Neutrophil (primary cell): ENCODE data around the gene HOXC12.

Source experiments
- H3K27ac ChIP-seq: fragments of 200-600 bp; sonication (generic); 2 replicates; pipeline ENCODE4 v1.5.1; 2016; ENCODE audit warnings: mild to moderate bottlenecking, moderate library complexity
- H3K27me3 ChIP-seq: fragments of 200-600 bp; sonication (generic); 2 replicates; pipeline ENCODE4 v1.6.0; 2016; ENCODE audit warnings: mild to moderate bottlenecking
- H3K36me3 ChIP-seq: fragments of 200-600 bp; sonication (generic); 2 replicates; pipeline ENCODE4 v1.5.1; 2017
- H3K4me1 ChIP-seq, 2 experiments: fragments of 200-600 bp in 1 of 2; sonication (generic) in 1 of 2; 1 replicate in 1 of 2; 2 replicates in 1 of 2; pipeline versions ENCODE4 v1.5.1 to v1.6.1; 2013 to 2016; ENCODE audit warnings: low read depth in 1 of 2, low read length in 1 of 2, mild to moderate bottlenecking in 1 of 2, moderate library complexity in 1 of 2; ENCODE audit not compliant: control insufficient read depth in 1 of 2, insufficient read depth in 1 of 2
- H3K4me3 ChIP-seq, 2 experiments: fragments of 200-600 bp in 1 of 2; sonication (generic) in 1 of 2; 1 replicate in 1 of 2; 2 replicates in 1 of 2; pipeline ENCODE4 v1.5.1; 2013 to 2016; ENCODE audit warnings: low read depth in 1 of 2, low read length in 1 of 2, mild to moderate bottlenecking in 1 of 2, moderate library complexity in 1 of 2
- H3K9me3 ChIP-seq: fragments of 200-600 bp; sonication (generic); 2 replicates; pipeline ENCODE4 v1.5.1; 2016
- TF ChIP-seq, protein P1 (sequence below): fragments of 200-600 bp; sonication (generic); IDR thresholded peaks from 2 replicates; pipeline ENCODE4 v1.5.1; 2016; ENCODE audit warnings: antibody characterized with exemption

Gene HOXC12

DNA sequence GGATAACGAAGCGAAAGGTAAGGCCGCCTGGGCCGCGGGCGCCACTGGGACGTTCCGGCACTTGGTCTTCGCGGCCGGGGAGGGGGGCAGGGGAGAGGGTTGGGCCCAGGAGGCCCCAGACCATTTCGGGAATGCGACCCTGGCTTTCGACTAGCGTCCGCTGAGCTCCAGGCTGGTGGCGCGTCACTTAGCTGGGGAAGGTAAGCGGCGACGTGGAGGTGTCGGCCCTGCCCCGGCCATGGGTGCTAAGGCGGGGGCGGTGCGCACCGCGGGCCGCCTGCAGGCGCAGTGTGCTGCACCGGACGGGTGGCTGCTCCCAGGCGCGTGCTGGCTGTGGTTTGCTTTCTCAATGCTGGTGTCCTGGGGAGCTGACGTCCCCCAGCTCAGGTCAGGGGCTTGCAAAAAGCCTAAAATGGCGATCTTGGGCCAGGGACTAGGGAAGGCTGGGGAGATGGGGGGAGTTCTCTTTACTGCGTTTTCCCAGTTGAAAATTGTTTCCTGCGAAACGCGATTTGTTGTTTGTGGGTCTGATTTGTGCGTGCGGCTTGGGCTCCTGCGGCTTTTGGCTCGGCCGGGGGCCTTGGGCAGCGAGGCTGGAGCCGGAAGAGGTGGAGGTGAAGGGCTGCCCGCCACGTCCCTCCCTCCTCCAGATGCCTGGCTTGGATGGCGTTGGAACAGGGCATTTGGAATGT lies 31.4 kb downstream of the HOXC12 start:
- Histone ChIP-seq H3K36me3 (no peaks in the 10 kb centered on the region), H3K4me1 (peaks cover 17 to 31% of the 10 kb centered on the region in 2 experiments), H3K27ac (no peak overlapping the region), H3K9me3 (no peaks in the 10 kb centered on the region), H3K4me3 (no peak overlapping the region), H3K27me3 (peaks cover 100% of the 10 kb centered on the region)
- TF ChIP-seq, protein P1, sequence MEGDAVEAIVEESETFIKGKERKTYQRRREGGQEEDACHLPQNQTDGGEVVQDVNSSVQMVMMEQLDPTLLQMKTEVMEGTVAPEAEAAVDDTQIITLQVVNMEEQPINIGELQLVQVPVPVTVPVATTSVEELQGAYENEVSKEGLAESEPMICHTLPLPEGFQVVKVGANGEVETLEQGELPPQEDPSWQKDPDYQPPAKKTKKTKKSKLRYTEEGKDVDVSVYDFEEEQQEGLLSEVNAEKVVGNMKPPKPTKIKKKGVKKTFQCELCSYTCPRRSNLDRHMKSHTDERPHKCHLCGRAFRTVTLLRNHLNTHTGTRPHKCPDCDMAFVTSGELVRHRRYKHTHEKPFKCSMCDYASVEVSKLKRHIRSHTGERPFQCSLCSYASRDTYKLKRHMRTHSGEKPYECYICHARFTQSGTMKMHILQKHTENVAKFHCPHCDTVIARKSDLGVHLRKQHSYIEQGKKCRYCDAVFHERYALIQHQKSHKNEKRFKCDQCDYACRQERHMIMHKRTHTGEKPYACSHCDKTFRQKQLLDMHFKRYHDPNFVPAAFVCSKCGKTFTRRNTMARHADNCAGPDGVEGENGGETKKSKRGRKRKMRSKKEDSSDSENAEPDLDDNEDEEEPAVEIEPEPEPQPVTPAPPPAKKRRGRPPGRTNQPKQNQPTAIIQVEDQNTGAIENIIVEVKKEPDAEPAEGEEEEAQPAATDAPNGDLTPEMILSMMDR = no peak

DNA sequence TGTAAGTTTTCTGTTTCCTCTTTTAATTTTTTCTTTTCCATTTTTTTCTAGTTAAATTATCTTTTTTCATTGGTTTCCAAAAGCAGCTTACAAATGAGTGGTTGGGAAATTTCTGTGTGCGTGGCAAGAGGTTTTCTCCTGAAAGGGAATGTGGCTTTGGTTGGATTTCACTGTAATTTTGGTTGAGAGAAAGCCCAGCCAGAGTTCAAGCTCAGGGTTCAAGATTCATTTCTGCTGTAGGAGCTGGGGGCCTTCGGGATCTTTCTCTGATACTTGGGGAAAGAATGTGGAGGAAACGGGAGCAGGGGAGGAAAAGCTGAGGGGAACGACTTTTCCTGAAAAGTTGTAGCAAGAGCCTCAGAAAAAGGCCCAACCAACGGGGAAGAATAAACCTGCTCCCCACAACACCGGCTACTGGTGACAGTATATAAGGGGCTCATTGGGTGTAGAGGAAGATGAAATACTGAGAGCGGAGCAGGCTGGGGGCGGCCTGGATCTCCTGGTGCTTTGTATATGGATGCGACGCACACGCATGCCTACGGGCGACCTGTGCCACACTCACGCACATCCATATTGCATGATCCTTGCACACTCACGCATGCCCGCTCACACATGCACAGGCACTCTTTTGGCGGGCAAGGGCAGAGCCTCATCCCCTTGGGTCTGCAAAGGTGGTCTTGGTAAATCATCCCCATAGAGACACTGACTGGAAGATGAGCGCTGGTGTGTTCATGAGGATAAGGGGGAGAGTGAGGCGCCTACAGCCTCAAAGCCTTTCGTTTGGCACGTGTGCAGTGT lies 32.2 kb downstream of the HOXC12 start:
- Histone ChIP-seq H3K9me3 (no peaks in the 10 kb centered on the region), H3K4me3 (no peak overlapping the region), H3K4me1 (peaks cover 17 to 31% of the 10 kb centered on the region in 2 experiments), H3K27ac (no peak overlapping the region), H3K27me3 (peaks cover 100% of the 10 kb centered on the region), H3K36me3 (no peaks in the 10 kb centered on the region)
- TF ChIP-seq, protein P1 = no peak

DNA sequence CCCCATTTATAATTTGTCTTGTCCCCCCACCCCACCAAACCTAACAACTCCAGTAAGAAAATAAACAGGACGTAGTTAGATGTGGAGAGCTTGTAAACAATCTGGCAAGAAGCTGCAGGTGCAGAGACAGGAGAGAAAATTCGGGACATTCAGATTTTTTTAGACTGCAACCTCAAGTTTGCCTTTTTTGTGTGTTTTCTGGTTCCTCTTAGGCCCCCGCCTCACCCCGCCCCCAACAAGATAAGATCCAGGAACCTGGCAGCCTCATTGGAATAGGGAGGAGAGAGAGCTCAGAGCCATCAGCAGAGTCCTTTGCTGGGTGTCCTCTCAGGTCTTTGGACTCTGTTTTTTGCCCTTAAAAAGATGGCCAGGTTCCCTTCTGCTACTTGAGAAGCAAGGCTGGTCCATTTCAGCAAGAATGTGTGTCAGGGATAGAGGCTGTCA lies 33.1 kb downstream of the HOXC12 start:
- peaks cover 17 to 31% of the 10 kb centered on the region in 2 experiments for H3K4me1 ChIP-seq
- no peak overlapping the region for H3K4me3 ChIP-seq
- H3K27me3 ChIP-seq = peaks cover 100% of the 10 kb centered on the region

DNA sequence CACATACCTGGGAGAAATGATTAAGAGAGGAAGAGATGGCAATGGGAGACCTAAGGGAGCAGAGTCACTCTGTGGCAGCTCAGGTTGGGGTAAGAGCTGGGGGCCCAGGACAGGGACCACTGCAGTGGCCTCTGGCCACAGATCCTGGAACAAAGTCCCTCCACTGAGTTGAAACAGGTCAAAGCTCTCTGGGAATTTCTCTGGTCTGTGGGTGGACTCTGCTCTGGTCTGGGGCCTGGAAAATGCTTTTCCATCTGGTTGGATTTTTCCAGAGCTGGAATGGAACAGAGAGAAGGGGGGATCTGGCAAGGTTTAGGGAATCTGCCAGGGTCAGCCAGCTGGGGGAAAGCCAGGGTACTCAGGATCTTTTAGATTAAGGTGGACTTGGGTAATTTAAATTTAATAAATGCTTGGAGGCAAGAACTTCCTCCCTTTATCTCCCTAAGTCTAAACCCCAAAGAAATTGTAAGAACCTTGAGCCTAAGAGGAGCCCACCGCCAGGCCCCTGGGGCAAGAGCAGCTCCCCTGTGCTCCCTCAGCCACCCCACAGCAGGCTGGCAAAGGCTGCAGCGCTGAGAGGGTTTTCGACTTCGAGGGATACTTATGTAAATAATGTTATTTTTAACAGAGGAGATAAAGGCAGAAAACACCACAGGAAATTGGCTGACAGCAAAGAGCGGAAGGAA lies 34.0 kb downstream of the HOXC12 start:
- H3K9me3 ChIP-seq = no peaks in the 10 kb centered on the region
- H3K36me3 ChIP-seq = no peaks in the 10 kb centered on the region
- peaks cover 100% of the 10 kb centered on the region for H3K27me3 ChIP-seq
- peaks cover 17 to 25% of the 10 kb centered on the region in 2 experiments for H3K4me1 ChIP-seq
- TF ChIP-seq, protein P1 = no peak
- no peak overlapping the region for H3K4me3 ChIP-seq
- no peak overlapping the region for H3K27ac ChIP-seq

More for the DNA sequence above, 33.1 kb downstream of the HOXC12 start:
- H3K27ac ChIP-seq = no peak overlapping the region
- no peaks in the 10 kb centered on the region for H3K9me3 ChIP-seq
- TF ChIP-seq, protein P1 = no peak
- H3K36me3 ChIP-seq = no peaks in the 10 kb centered on the region

DNA sequence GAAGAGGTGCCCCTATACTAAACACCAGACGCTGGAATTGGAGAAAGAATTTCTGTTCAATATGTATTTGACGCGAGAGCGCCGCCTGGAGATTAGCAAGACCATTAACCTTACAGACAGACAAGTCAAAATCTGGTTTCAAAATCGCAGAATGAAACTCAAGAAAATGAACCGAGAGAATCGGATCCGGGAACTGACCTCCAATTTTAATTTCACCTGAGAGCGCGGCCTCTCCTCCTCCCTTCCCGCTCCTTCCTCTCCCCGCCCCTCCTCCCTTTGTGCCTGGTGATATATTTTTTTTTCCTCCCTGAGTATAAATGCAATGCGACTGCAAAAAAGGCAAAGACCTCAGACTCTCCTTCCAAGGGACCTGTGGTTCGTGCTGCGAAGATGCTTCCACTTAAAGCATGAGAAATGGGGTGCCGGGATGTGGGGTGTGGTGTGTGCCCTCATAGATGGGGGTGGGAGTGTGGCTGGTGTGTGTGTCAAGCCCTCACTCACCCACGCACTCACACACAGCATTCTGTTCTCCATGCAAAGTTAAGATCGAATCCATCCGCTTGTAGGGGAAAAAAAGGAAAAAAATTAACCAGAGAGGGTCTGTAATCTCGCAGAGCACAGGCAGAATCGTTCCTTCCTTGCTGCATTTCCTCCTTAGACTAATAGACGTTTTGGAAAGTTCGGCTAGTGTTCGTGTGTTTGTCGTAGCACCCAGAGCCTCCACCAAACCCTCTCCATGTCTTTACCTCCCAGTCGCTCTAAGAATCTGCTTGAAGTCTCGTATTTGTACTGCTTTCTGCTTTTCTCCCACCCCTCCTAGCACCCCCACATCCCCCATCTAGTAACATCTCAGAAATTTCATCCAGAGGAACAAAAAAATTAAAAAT lies 34.8 kb downstream of the HOXC12 start:
- Histone ChIP-seq H3K4me1 (peaks cover 11 to 20% of the 10 kb centered on the region in 2 experiments), H3K9me3 (no peaks in the 10 kb centered on the region), H3K36me3 (no peaks in the 10 kb centered on the region), H3K27ac (no peak overlapping the region), H3K27me3 (peaks cover 100% of the 10 kb centered on the region), H3K4me3 (no peak overlapping the region)
- TF ChIP-seq, protein P1 = no peak
